D341Med (cell line): ENCODE results near the gene GRK4.

Experiments used
- DNase-seq: peaks from one replicate; pipeline ENCODE4 v3.0.0; 2012; ENCODE audit warnings: low spot score

GRK4 gene

GRCh38 chr4:3013839-3014350 lies 50.5 kb downstream of the GRK4 start:
- DNase-seq: no peak

GRCh38 chr4:3016961-3017360 lies 53.6 kb downstream of the GRK4 start:
- DNase-seq: no peak

DNA sequence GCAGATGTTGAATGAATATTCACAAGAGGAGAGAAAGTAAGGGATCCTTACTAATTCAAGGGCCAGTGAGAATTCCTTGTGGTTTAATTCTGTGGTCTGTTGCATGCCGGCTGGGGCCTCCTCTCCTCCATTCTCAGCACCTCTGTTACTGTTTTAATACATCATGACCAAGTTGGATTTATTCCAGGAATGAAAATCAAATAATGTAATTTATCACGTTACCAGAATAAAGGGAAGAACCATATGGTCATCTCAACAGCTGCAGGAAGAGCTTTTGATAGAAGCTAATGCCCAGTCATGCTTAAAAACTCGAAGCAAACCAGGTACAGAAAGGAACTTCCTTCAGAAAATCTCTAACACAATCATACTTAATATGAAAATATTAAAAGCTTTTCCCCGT lies 54.1 kb downstream of the GRK4 start:
- no peak for DNase-seq

- no peak for DNase-seq
Measured at GRCh38 chr4:3019145-3019846, 55.9 kb downstream of the GRK4 start.

DNA sequence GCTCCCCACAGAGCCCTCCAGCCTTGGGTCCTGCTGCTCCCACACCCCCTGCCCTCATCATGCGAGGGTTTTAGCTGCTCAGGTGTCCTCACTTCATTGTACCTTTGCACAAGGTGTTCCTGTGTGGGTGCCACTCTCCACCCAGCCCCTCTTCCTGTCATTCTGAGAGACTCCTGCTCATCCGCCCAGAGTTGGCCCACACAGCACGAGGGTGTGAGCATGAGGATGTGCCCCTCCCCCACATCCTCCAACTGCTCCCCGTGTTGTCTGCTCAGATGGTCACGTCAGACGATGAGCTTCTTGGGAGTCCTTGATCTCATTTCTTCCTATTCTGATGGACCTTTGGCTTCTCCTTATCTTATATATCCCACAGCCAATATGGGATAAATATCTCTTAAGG lies 57.8 kb downstream of the GRK4 start:
- no peak for DNase-seq

- no peak for DNase-seq
Measured at GRCh38 chr4:3021627-3022026, 58.3 kb downstream of the GRK4 start.

DNA sequence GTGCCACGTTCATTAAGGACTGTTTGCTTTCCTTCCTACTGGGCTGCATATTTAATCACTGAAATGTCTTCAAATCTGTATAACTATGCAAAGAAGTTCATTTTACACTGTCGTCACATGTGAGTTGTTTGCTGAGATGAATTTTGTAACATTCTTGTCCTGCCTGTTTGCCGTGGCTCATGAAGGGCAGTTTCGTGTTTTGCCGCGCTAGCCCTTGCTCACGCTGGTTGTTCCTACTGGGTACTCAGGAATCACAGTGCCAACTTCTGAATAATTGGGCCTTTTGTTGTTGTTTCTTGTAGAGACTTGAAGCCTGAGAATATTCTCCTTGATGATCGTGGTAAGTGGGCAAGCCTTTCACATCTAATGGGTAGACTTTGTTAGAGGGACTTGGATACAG lies 58.7 kb downstream of the GRK4 start:
- no peak for DNase-seq

GRCh38 chr4:3022651-3023050 lies 59.3 kb downstream of the GRK4 start:
- no peak for DNase-seq

GRCh38 chr4:3025881-3026280 lies 62.5 kb downstream of the GRK4 start:
- DNase-seq: no peak

DNA sequence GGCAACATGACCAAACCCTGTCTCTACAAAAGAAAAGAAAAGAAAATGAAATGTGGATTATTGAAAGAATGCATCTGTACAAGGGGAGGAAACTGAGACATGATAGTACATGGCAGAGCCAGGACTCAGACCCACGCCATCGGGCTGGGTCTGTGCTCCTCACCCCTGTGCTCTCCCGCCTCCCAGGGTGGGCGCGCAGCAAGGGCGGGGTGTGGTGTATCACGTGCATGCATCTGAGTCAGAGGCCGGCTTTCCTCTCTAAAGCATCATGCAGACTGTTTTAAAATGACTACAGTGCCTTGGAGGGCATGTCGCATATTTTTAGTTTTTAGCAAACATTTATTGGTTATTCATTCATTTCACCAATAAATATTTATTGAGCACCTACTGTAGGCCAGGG lies 63.2 kb downstream of the GRK4 start:
- DNase-seq: no peak

GRCh38 chr4:3029464-3029863 lies 66.1 kb downstream of the GRK4 start:
- no peak for DNase-seq

GRCh38 chr4:3030566-3031356 lies 67.4 kb downstream of the GRK4 start:
- no peak for DNase-seq

GRCh38 chr4:3031357-3032082 lies 68.1 kb downstream of the GRK4 start:
- no peak for DNase-seq

DNA sequence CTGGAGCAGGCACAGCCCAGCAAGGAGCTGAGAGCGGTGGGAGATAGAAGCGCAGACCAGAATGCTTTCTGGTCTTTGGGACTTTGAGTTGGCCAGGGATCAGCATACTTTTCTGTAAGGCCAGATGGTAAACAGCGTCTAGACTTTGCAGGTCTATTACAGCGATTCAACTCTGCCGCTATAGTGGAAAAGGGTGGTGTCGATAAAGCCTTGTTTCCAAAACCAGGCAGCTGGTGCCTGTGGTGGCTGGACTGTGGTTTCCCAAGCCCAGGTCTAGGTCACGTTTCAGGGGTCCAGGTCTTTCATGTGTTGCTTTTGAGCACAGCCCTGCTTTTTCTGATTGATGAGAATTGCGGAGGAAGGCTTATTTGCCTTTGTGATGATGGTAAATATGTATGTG lies 70.9 kb downstream of the GRK4 start:
- no peak for DNase-seq

GRCh38 chr4:3035249-3035648 lies 71.9 kb downstream of the GRK4 start:
- no peak for DNase-seq

DNA sequence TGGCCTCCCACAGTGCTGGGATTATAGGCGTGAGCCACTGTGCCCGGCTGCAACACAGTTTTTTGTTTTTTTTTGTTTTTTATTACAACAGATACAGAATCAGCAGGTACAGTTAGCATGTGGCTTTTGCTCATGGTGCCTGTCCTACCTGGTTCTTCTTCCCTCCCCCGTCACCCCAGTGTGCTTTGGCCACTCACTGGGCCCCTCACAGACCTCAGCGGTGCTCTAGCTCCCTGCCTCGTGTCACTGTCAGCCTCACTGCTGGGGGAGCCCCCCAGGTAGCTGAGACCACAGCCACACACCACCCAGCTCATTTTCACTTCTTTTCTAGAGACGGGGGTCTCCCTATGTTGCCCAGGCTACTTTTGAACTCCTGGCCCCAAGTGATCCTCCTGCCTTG lies 72.3 kb downstream of the GRK4 start:
- DNase-seq: no peak

DNA sequence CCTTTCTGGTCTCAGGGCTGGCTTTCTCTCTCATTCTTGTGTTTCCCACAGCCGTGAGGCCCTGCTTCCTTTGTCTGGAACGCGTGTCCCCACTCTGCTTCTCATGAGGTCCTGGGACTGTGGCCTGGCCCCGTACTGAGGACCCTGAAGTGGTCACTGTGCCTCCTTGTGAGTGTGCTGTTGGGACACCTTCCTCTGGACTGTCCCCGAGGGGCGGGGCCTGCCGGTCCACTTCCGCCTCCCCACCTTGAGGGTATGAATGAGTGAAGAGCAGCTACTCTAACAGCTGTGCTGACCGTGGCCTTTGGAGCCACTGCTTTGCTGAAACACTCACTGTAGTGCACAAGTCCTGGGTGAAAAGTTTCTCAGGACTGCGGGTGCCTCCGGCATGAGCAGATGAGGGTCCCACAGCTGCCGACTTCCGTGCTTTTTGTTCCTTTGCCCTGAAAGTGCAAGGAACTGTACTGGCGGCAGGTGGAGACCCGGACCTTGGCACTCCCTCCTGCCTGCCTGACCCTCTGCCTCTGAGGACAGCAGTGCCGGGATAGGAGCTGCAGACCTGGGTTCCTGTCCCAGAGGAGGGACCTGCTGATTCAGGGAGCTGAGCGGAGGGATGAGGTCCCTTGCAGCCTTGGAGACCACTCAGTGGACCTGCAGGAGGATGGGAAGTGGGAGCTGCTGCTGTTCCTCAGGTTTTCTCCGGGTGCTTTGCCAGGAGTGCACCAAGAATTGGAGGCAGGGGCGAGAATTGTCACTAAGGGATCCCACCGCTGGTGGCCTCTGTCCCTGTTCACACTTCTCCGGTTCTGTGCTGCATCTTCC lies 73.0 kb downstream of the GRK4 start:
- DNase-seq: no peak

GRCh38 chr4:3037957-3038461 lies 74.6 kb downstream of the GRK4 start:
- DNase-seq: no peak

- DNase-seq: no peak
Measured at GRCh38 chr4:3039706-3040366, 76.5 kb downstream of the GRK4 start.

DNA sequence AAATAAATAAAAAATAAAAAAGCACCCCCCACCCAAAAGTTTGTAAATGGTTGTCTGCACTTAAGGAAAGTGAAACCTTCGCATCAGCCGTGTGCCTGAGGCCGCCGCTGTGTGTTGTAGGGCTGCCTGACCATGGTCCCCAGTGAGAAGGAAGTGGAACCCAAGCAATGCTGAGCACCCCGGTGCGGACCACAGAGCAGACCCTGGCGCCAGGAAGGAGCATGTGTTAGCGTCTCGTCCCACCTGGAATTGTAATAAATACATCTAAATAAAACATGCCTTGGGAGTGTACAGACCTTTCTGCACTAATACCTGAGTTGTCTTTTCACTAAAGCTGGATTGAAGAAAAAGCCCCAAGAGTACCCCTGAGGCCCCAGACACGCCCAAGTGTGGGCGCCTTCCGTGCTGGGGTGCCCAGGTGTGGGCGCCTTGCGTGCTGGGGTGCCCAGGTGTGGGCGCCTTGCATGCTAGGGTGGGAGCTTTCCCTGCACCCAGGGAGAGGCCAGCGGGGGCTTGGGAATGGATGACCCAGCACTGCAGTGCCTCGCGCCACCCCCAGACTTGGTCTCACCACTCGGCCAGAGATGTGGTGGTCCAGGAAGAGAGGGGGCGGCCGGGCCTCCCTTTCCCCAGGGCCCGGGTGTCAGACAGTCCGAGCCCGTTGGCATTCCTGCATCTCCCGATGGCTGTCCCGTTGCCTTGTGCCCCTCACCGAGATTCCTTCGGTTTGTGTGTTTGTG lies 77.3 kb downstream of the GRK4 start:
- DNase-seq: no peak
